PFSK-1 (cell line): ENCODE measurements around the gene N4BP2L2.

ENCODE experiments used
- FOXP2 ChIP-seq: optimal IDR thresholded peaks from 2 replicates; pipeline ENCODE3; 2011; ENCODE audit warnings: borderline replicate concordance, control low read depth, inconsistent platforms; ENCODE audit not compliant: insufficient read depth; ENCODE audit errors: extremely low read length, extremely low read depth
- POLR2AphosphoS5 ChIP-seq: IDR thresholded peaks from 2 replicates; pipeline ENCODE4 v1.6.1; 2012; ENCODE audit warnings: low read depth, mild to moderate bottlenecking, control low read depth, low read length, moderate library complexity
- SIN3A ChIP-seq: IDR thresholded peaks from 2 replicates; pipeline ENCODE4 v1.6.1; 2012; ENCODE audit warnings: mild to moderate bottlenecking, low read length, moderate library complexity, borderline replicate concordance; ENCODE audit not compliant: insufficient read depth
- TAF1 ChIP-seq: IDR thresholded peaks from 2 replicates; pipeline ENCODE4 v1.6.1; 2012; ENCODE audit warnings: low read length, control low read depth, borderline replicate concordance; ENCODE audit not compliant: insufficient read depth
- TF ChIP-seq, protein P1 (sequence below), 2 experiments: IDR thresholded peaks; 2 replicates each; pipeline versions ENCODE4 v1.6.1 to v1.8.0; 2011 to 2012; ENCODE audit warnings: low read depth in 2 of 2, low read length in 2 of 2, control low read depth in 1 of 2, inconsistent platforms in 1 of 2, mild to moderate bottlenecking in 1 of 2, moderate library complexity in 1 of 2; ENCODE audit not compliant: insufficient read depth in 1 of 2

Gene N4BP2L2

DNA sequence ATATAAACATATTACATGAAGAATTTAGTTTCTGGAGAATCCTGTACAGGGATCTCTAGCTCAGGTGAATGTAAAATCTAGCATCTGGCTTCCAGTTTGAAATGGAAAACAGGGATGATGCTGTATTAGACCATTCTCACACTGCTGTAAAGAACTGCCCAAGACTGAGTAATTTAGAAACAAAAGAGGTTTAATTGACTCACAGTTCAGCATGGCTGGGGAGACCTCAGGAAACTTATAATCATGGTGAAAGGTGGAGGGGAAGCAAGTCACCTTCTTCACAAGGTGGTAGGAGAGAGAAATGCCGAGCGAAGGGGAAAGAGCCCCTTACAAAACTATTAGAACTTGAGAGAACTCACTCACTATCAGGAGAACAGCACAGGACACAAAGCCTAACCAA, 17.0 kb upstream of the N4BP2L2 start:
- no peak for TF ChIP-seq SIN3A
- TF ChIP-seq FOXP2: no peak
- TF ChIP-seq, protein P1, sequence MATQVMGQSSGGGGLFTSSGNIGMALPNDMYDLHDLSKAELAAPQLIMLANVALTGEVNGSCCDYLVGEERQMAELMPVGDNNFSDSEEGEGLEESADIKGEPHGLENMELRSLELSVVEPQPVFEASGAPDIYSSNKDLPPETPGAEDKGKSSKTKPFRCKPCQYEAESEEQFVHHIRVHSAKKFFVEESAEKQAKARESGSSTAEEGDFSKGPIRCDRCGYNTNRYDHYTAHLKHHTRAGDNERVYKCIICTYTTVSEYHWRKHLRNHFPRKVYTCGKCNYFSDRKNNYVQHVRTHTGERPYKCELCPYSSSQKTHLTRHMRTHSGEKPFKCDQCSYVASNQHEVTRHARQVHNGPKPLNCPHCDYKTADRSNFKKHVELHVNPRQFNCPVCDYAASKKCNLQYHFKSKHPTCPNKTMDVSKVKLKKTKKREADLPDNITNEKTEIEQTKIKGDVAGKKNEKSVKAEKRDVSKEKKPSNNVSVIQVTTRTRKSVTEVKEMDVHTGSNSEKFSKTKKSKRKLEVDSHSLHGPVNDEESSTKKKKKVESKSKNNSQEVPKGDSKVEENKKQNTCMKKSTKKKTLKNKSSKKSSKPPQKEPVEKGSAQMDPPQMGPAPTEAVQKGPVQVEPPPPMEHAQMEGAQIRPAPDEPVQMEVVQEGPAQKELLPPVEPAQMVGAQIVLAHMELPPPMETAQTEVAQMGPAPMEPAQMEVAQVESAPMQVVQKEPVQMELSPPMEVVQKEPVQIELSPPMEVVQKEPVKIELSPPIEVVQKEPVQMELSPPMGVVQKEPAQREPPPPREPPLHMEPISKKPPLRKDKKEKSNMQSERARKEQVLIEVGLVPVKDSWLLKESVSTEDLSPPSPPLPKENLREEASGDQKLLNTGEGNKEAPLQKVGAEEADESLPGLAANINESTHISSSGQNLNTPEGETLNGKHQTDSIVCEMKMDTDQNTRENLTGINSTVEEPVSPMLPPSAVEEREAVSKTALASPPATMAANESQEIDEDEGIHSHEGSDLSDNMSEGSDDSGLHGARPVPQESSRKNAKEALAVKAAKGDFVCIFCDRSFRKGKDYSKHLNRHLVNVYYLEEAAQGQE (IDR thresholded peaks at IDR 0.05; ENCODE audit: insufficient read depth in 1 of 2, low read depth in 2 of 2, low read length in 2 of 2): no peak
- TF ChIP-seq POLR2AphosphoS5: no peak
- no peak for TF ChIP-seq TAF1

DNA sequence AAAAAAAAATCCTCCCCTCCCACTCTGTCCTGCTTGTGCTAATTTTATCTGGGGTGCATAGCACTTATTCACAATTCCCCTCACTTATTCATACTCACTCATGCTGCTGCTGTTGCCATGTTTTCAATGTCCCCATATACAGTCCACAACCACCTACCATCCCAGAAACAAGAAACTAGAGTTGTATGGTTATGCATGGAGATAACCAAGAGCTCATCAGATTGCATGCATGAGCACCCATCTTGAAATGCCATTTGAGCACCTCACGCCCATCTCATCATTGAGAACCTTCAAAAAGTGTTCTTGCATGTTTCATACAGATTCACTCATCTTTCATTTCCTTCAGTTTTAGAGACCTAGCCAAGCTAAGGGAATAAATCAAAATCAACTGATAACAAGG, 15.1 kb upstream of the N4BP2L2 start:
- TF ChIP-seq, protein P1 (IDR thresholded peaks at IDR 0.05; ENCODE audit: insufficient read depth in 1 of 2, low read depth in 2 of 2, low read length in 2 of 2): no peak
- TF ChIP-seq TAF1 (no peak), SIN3A (no peak), FOXP2 (no peak), POLR2AphosphoS5 (no peak)

DNA sequence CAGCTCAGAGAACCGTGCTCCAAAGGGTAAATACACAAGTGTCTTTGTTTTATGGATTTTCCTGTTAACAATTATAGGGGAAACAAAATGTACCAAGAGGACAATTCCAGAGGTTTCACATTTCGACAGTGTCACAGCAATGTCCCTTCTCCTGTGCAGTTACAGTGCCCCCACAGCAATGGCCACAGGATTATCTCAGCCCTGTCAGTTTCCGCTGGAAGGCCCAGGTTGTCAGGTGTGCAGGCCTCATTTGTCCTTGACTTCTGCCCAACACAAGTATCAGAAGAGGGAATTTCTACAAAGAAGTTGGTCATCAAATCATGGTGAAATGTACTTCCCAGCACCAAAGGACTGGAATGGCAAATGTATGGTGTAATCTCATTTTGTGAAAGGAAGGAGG, 11.2 kb upstream of the N4BP2L2 start:
- TF ChIP-seq TAF1: no peak
- TF ChIP-seq, protein P1 (IDR thresholded peaks at IDR 0.05; ENCODE audit: insufficient read depth in 1 of 2, low read depth in 2 of 2, low read length in 2 of 2): no peak
- TF ChIP-seq FOXP2: no peak
- no peak for TF ChIP-seq POLR2AphosphoS5

DNA sequence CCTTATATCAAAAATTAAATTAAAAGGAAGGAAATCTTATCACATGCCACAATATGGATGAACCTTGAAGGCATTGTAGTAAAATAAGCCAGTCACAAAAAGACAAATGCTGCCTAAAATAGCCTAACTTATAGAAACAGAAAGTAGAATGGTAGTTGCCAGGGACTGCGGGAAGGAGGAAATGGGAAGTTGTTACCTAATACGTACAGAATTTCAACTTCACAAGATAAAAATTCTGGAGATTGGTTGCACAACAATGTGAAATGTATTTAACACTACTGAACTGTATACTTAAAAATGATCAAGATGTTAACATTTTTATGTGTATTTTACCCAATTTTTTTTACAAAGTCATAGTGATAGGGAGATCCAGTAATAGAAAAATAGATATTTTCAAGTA, 10.2 kb upstream of the N4BP2L2 start:
- TF ChIP-seq FOXP2: no peak
- no peak for TF ChIP-seq TAF1
- TF ChIP-seq POLR2AphosphoS5: no peak
- TF ChIP-seq, protein P1 (IDR thresholded peaks at IDR 0.05; ENCODE audit: insufficient read depth in 1 of 2, low read depth in 2 of 2, low read length in 2 of 2): no peak
- no peak for TF ChIP-seq SIN3A

DNA sequence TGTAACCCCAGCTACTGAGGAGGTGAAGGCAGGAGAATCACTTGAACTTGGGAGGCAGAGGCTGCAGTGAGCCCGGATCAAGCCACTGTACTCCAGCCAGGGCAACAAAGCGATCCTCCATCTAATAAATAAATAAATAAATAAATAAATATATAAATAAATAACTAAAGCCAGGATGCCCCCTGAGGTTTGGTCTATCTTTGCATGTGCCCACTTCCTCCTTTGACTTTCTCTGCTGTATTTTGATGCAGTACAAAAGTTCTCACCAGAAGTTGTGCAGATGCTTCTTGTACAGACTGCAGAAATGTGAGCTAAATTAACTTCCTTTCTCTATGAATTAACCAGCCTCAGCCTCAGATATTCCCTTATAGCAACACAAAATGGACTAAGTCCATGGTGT, 6.5 kb upstream of the N4BP2L2 start:
- TF ChIP-seq, protein P1 (IDR thresholded peaks at IDR 0.05; ENCODE audit: insufficient read depth in 1 of 2, low read depth in 2 of 2, low read length in 2 of 2): no peak
- TF ChIP-seq FOXP2 (no peak), TAF1 (no peak), SIN3A (no peak), POLR2AphosphoS5 (no peak)
